KMS-11 (cell line): ENCODE measurements around the gene SMG6.

ENCODE experiments used
- H2AFZ ChIP-seq: fragments of 200-600 bp; sonication (generic); 2 replicates; pipeline ENCODE4 v1.6.1; 2016; ENCODE audit warnings: antibody characterized with exemption, mixed run types, low read depth
- H3K27ac ChIP-seq: fragments of 200-600 bp; sonication (generic); 2 replicates; pipeline ENCODE4 v1.6.1; 2016; ENCODE audit warnings: mild to moderate bottlenecking, mixed run types
- H3K27me3 ChIP-seq: fragments of 200-600 bp; sonication (generic); 2 replicates; pipeline ENCODE4 v1.6.1; 2017; ENCODE audit warnings: mild to moderate bottlenecking, low read depth, mixed run types, moderate library complexity; ENCODE audit not compliant: insufficient read depth
- H3K36me3 ChIP-seq: fragments of 200-600 bp; sonication (generic); 2 replicates; pipeline ENCODE4 v1.6.1; 2017; ENCODE audit warnings: mild to moderate bottlenecking, mixed run types; ENCODE audit not compliant: insufficient read depth
- H3K4me1 ChIP-seq: fragments of 200-600 bp; sonication (generic); 2 replicates; pipeline ENCODE4 v1.6.1; 2016; ENCODE audit warnings: mild to moderate bottlenecking, low read depth, mixed run types; ENCODE audit not compliant: poor library complexity, severe bottlenecking
- H3K4me2 ChIP-seq: fragments of 200-600 bp; sonication (generic); 2 replicates; pipeline ENCODE4 v1.7.0; 2016; ENCODE audit warnings: mild to moderate bottlenecking, mixed run types
- H3K4me3 ChIP-seq: fragments of 200-600 bp; sonication (generic); IDR thresholded peaks from 2 replicates; pipeline ENCODE4 v1.6.1; 2017; ENCODE audit warnings: low read depth, low read length, mixed read lengths; ENCODE audit not compliant: insufficient read depth
- H3K79me2 ChIP-seq: fragments of 200-600 bp; sonication (generic); 2 replicates; pipeline ENCODE4 v1.6.1; 2016; ENCODE audit warnings: low read depth, mixed run types; ENCODE audit not compliant: insufficient read depth
- H3K9ac ChIP-seq: fragments of 200-600 bp; sonication (generic); 2 replicates; pipeline ENCODE4 v1.6.1; 2016; ENCODE audit warnings: mild to moderate bottlenecking, mixed run types
- H4K20me1 ChIP-seq: fragments of 200-600 bp; sonication (generic); 2 replicates; pipeline ENCODE4 v1.6.1; 2016; ENCODE audit warnings: mild to moderate bottlenecking, mixed run types; ENCODE audit not compliant: insufficient read depth
- CTCF ChIP-seq: fragments of 200-600 bp; sonication (generic); conservative IDR thresholded peaks from 2 replicates; pipeline ENCODE4 v1.6.1; 2017; ENCODE audit warnings: low read depth, mild to moderate bottlenecking, antibody characterized with exemption, low read length, moderate library complexity, mixed read lengths

The SMG6 gene

DNA sequence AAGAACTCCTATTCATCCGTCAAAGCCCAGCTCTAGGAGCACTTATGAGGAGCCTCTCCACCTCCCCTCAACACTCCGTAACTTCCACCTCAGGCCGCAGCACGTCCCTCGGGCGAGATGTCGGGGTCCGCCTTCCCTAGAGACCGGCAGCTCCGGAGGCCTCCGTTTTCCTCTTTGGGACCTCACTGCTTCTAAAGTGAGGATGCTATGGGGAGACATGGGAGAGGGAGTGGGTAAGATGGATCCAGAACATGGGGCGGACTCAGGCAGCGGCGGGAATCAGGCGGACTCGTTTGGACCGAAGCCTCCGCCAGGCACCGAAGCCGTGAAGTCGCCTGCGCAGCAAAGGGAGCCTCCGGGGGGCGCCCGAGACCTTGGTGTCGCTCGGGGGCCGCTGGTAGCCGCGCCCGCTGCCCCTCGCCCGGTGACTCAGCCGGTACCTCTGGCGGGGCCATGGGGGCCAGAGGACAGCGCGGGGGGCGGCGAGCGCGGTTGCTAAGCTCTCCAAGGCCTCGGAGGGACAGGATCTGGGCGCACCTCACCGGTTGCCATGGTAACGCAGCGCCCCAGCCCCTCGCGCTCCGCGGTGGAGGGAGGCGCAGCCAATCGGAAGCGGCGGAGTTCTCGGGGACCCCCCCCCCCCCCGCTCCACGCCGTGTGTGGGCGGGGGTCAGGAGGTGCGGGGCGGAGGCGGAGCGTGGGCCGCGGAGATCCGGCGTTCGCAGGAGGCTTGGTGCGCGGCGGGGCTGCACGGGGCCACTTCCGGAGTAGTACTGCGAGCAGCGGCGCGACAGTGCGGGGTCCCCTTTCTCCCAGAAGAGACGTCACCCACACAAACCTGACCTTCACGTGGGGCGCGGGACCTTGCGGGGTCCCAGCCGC, 250.0 kb downstream of the SMG6 start:
- Histone ChIP-seq H3K9ac (no peak overlapping the region), H3K36me3 (no peaks in the 10 kb centered on the region), H3K27me3 (peaks cover 7% of the 10 kb centered on the region; the same call in 1 of the 2 replicates), H3K4me2 (peak overlapping the region; percentile 76), H3K4me1 (no peaks in the 10 kb centered on the region), H2AFZ (peak overlapping the region; percentile 49), H4K20me1 (no peaks in the 10 kb centered on the region), H3K79me2 (no peaks in the 10 kb centered on the region), H3K27ac (no peak overlapping the region), H3K4me3 (no peak overlapping the region)
- peak; percentile 55 for TF ChIP-seq CTCF

GRCh38 chr17:2051933-2052559, 251.5 kb downstream of the SMG6 start:
- no peak overlapping the region for H3K4me3 ChIP-seq
- no peaks in the 10 kb centered on the region for H4K20me1 ChIP-seq
- H3K27ac ChIP-seq: no peak overlapping the region
- no peak overlapping the region for H3K4me2 ChIP-seq
- no peaks in the 10 kb centered on the region for H3K4me1 ChIP-seq
- no peak for TF ChIP-seq CTCF
- H3K9ac ChIP-seq: no peak overlapping the region
- H3K27me3 ChIP-seq: peaks cover 7% of the 10 kb centered on the region; the same call in 1 of the 2 replicates
- H3K79me2 ChIP-seq: no peaks in the 10 kb centered on the region
- H2AFZ ChIP-seq: no peak overlapping the region
- no peaks in the 10 kb centered on the region for H3K36me3 ChIP-seq

GRCh38 chr17:2051061-2051932, 252.3 kb downstream of the SMG6 start:
- peaks cover 7% of the 10 kb centered on the region; the same call in 1 of the 2 replicates for H3K27me3 ChIP-seq
- H3K79me2 ChIP-seq: no peaks in the 10 kb centered on the region
- no peak overlapping the region for H3K9ac ChIP-seq
- H3K4me1 ChIP-seq: no peaks in the 10 kb centered on the region
- no peak overlapping the region for H3K4me3 ChIP-seq
- no peaks in the 10 kb centered on the region for H3K36me3 ChIP-seq
- TF ChIP-seq CTCF: no peak
- 0 out of 2 replicates have a peak overlapping the region, but pooled peaks have one; percentile 21 for H3K4me2 ChIP-seq
- no peaks in the 10 kb centered on the region for H4K20me1 ChIP-seq
- no peak overlapping the region for H2AFZ ChIP-seq
- H3K27ac ChIP-seq: no peak overlapping the region
